Activated CD8-positive, alpha-beta memory T cell treated with anti-CD3 and anti-CD28 coated beads for 48 hours (primary cell): Measurements from ENCODE around the gene C2CD5.

Experiments used
- DNase-seq, 3 experiments: peaks; one replicate each; pipeline ENCODE4 v3.0.0-alpha.2; 2020; ENCODE audit warnings: low read depth in 2 of 3, low spot score in 2 of 3

The C2CD5 gene

DNA sequence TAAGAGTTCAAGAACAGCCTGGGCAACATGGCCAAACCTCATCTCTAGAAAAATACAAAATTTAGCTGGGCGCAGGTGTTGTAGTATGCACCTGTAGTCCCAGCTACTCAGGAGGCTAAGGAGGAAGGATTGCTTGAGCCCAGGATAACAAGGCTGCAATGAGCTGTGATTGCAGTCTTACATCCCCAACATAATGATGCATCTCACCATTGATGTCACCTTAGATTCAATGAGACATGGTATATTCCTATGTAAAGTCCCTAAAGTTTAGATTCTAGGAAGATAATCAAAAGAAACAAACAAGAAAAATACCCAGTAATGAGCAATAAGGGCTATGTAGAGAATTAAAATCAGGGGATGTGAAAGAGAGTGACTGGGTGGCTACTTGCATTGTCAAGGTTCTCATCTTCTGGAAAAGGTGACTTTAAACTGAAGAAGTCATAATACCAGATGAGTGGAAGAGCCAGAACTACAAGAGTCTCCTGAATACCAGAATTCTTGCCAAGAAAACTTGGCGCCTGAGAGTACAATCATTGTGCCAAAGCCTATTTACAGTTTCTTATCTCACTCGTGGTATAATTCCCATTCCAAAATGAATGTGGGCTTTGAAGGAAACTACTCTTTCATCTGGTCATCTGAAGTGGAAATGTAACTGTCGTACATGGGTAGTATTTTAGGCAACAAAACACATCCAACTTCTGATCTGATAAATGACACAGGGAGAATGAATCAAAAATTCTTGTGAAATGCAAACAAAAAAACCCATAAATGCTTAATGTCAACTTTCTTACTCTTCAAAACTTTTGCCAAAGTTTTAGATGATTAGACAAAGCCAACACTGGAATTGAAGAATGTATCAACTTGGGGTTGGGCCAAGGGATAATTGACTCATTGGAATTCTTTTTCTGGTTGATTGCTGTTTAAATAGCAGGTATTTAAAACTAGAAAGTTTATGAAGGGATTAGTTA, 128.7 kb downstream of the C2CD5 start:
- DNase-seq: no peak

DNA sequence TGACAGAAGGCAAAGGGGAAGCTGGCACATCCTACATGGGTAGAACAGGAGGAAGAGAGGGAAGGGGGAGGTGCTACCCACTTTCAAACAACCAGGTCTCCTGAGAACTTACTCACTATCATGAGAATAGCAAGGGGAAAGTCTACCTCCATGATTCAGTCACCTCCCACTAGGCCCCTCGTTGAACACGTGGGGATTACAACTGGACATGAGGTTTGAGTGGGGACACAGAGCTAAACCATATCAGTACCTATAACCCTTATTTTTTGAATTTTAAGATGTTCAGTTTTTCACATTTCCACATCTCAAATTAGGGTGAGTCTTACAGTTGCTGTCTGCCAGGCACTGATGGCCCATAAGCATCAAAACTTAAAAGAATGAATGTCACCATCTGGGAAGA, 129.6 kb downstream of the C2CD5 start:
- no peak for DNase-seq

DNA sequence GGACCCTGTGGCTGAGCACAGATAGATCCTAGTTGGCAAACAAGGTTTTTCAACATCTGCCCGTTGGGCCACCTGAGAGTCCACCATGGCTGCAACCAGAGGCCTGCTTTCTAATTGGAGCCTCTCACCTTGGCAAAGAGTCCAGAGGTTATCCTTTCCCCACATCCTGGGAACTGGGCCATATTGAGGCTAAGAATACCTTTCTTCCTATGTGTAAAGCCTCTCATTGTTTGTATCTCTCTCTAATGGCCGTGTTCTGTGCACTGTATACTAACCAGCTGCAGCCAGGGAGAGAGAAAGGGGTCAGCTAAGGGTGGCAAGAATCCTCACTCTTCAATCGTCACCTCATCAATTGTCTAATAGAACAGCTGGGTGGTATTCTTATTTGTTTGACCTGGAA, 130.8 kb downstream of the C2CD5 start:
- no peak for DNase-seq

DNA sequence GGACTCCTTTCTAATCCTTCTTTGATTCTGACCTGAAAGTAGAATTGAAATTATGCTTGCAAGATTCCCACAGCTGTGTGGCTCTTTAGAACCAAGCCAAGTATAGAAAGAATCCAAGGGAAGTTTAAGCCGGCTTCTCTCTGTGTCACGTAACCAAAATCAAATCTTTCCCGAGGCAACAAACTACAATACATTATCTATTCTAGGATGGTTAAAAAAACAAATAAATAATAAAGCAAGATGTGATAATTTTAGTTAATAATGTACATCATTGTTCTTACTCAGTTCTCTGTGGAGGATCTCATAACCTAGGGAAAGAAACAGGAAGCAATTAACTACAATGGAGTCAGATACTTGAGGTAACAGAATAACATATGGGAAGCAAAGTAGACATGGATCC, 131.8 kb downstream of the C2CD5 start:
- no peak for DNase-seq

DNA sequence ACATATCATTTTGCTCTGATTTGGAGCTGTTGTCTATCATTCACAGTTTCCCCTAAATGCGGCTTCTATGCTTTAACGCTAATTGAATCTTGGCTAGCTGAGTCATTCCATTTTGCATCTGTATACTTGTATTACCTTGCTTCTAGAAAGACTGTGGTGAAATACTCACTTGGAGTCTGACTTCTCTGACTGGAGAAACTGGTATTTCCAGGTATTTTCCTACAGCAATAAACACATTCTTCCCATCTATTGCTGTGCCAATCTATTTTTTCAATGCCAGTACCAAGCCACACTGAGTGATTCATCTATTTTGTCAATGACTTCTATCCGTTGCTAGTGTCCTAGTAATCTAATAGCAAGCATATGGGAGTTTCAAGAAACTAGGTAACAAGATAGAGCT, 133.9 kb downstream of the C2CD5 start:
- DNase-seq: no peak

DNA sequence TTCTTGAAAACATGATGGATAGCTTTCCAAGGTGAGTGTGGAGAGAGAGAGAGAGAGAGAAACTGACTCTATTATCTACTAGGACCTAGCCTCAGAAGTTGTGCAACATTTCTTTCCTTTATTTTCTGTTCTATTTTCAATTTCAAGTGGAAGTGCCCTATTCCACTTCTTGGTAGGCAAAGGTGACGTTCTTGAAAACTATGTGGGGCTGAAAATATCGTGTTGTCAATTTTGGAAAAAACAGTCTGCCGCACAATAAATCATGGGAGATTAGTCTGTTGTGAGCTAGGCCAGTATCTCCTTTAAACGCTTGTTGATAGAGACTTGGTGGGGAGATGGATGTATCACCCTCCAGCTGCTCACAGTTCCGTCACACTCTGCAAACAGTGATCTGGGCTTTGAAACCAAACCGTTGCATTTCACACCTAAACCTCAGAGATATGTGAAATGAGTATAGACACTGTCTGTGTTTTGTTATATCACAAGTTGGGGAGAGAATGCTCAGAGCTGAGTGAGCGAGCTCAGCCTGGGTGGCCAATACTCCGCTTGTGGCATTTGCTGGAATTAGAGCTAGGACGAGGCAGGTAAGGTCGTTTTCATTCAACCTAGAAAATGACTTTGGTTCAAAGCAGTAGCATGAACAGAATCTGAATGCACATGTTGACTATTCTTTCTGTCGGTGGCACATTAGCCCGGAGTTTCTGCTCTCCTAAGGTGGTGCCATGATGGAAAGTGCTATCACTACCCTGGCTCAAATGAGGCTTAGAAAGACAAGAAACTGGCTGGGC, 134.8 kb downstream of the C2CD5 start:
- DNase-seq: no peak

DNA sequence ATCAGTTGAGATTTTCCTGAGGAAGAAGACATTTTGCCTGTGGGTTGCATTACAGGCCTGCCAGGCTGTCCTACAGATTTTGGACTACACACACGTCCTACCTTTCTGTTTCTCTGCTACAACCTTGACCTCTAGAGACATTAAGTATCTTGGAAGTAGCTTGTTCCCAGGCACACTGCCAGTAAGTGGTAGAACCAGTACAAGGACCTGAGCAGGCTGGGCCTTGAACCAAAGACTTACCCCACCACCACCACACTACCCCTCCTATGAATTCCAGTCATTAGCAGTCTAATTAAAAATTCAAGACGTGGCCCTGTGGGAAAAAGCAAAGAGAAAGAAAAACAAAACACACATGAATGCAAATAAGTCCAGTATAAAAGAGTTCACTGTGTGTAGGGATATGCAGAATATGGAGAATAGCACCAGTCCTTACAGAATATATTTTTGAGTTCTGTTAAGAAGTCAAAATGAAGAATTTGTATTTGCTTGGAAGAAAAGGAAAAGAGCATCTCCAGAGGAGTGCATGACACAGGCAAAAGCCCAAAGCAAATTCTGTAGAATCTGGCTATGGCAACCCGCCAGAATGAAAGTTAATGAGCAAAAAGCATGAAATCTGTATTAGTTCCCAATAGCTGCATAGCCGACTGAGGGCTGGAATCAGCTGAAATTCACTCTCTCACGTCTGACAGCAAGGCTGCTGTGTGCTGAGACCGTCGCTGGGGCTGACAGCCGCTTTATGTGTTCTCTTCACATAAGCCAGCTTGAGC, 135.5 kb downstream of the C2CD5 start:
- no peak for DNase-seq

DNA sequence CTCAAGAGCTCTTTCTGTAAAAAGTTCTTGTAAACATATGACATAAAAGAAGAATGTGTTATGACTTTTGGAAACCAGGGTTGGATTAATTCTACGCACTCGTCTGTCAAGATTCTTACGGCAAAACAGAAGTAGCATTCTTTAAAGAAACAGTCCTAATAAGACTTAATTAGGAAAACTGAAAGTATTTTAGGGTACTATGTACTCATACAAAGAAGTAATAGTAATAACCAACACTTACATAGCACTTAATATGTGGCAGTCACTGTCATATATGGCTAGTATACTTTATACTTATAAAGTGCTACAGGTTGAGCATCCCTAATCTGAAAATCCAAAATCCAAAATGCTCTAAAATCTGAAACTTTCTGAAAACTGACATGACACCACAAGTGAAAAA, 136.9 kb downstream of the C2CD5 start:
- no peak for DNase-seq

DNA sequence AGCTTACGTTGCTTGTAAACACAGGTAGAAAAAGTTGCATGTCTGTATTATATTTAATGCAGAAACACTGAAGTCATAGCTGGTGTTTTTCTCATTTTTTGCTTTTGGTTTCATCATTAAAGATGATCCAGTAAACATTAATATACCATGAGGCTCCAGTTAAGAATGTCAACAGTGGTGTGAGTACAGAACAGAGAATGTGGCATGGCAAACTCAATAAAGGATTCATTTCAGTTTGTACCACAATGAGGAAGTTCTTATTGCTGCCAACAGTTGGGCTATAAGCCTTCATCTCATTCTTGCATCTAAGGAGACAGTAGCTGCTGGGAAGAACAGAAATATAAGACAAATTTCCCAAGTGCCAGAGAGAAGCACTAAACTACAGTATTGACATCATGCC, 137.7 kb downstream of the C2CD5 start:
- no peak for DNase-seq

DNA sequence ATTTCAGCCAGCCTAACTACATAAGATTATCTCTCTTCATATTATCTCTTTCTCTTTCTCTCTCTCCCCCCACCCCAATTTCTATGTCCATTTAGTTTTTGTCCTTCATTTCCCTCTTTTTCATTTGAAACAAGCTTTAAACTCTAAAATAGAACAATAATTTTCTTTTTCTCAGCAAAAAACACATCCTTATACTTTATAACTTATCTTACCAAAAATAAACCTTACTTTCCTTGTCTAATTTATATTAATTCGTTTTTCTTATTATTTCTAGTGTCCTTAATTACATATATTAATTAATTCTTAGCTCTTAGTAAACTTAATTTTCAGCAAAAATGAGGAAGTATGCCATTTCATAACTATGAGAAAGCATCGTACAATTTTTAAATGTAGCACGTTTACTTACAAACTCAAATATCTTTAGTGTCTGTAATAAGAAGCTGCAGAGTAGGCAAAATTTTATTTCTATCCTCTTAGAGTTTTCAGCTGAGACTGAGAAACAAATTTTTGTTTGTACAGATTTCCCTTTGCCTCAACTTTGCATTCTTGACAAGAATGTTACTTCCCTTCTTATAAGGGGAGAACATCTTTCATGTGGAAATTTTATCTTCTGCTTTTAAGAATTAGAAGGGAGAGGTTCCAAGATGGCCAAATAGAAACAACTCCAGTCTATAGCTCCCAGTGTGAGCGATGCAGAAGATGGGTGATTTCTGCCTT, 144.7 kb downstream of the C2CD5 start:
- DNase-seq: no peak
